SK-N-MC (cell line): ENCODE results near the gene MAP4.

Experiments
- EZH2 ChIP-seq: fragments of 200-600 bp; sonication (generic); IDR thresholded peaks from one replicate; pipeline ENCODE4 v1.6.1; 2017; ENCODE audit warnings: antibody characterized with exemption
- FOXP2 ChIP-seq: optimal IDR thresholded peaks from 2 replicates; pipeline ENCODE3; 2011; ENCODE audit warnings: mild to moderate bottlenecking, moderate library complexity; ENCODE audit not compliant: insufficient read depth; ENCODE audit errors: extremely low read length, control extremely low read depth
- POLR2AphosphoS5 ChIP-seq: IDR thresholded peaks from 2 replicates; pipeline ENCODE4 v1.6.1; 2012; ENCODE audit warnings: mild to moderate bottlenecking, low read depth, low read length, borderline replicate concordance

DNA sequence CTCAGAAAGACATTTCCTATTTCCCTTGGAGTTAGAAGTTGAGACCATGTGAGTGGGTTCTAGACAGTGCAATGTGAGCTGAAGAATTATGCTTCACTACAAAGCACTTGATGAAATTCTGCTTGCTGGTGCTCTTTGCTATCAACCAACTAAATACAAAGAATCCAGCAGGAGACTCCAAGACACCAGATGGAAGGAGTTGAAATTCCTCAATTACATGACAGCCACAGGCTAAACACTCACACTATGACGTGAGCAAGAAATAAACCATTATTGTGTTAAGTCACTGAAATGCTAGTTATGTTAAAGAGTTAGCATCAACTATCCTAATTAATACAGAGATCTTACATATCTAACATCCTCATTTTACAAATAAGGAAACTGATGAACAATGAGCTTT is 8.2 kb upstream of the MAP4 start:
- TF ChIP-seq POLR2AphosphoS5 (no peak), EZH2 (no peak), FOXP2 (no peak)
